Stimulated activated naive CD8-positive, alpha-beta T cell treated with anti-CD3 and anti-CD28 coated beads, Interleukin-15, amount 100 ng/mL, for 72 hours (primary cell): ENCODE results near the gene HOXB9.

ENCODE experiments used
- ATAC-seq: fragments of 150-1000 bp; cut with Tn5 transposase; 2 replicates; pipeline ENCODE4 v1.10.0; 2021; ENCODE audit warnings: mild to moderate bottlenecking, moderate library complexity
- DNase-seq, 2 donors: peaks; one replicate each; pipeline ENCODE4 v3.0.0; 2021 to 2022
- H3K27ac Mint-ChIP-seq, 2 donors: one replicate each; pipeline ENCODE4 v1.8.0; 2022; ENCODE audit warnings: mild to moderate bottlenecking in 2 of 2, mixed read lengths in 2 of 2, moderate library complexity in 2 of 2
- H3K27me3 Mint-ChIP-seq: one replicate; pipeline ENCODE4 v1.8.0; 2022; ENCODE audit warnings: mixed read lengths
- H3K4me1 Mint-ChIP-seq: one replicate; pipeline ENCODE4 v1.8.0; 2022; ENCODE audit warnings: mild to moderate bottlenecking, mixed read lengths
- H3K4me3 Mint-ChIP-seq, 2 donors: one replicate each; pipeline ENCODE4 v1.8.0; 2022; ENCODE audit warnings: mild to moderate bottlenecking in 2 of 2, mixed read lengths in 2 of 2, moderate library complexity in 1 of 2
- H3K9me3 Mint-ChIP-seq, 2 donors: one replicate each; pipeline ENCODE4 v1.8.0; 2022; ENCODE audit warnings: mixed read lengths in 2 of 2

The HOXB9 gene

GRCh38 chr17:48578616-48579470 is 47.3 kb downstream of the HOXB9 start:
- ATAC-seq, result peak; percentile 77
- Mint-ChIP-seq H3K27me3 (peaks cover 71% of the 10 kb centered on the region), H3K4me1 (peaks cover 70% of the 10 kb centered on the region), H3K27ac (peak overlapping the region; percentile 50 to 85), H3K4me3 (peak overlapping the region; percentile 93 to 94), H3K9me3 (no peaks in the 10 kb centered on the region)
- no peak for DNase-seq

GRCh38 chr17:48577946-48578615 is 48.1 kb downstream of the HOXB9 start, which contains the start of gene HOXB4:
Gene HOXB4 (minus strand): TSS chr17:48578350. CDS start chr17:48578319, 31 bp downstream.
- Mint-ChIP-seq H3K27ac (peak within 1 kb of the TSS; percentile 85 to 89), H3K4me3 (peak within 1 kb of the TSS; percentile 93 to 94), H3K4me1 (peaks cover 69% of the 10 kb centered on the region), H3K9me3 (no peaks in the 10 kb centered on the region), H3K27me3 (peaks cover 64% of the 10 kb centered on the region)
- DNase-seq (peak in 1 of 2 donors; percentile 58), ATAC-seq (peak; percentile 73)

- Mint-ChIP-seq H3K9me3 (no peaks in the 10 kb centered on the region), H3K4me3 (peak overlapping the region; percentile 74 to 75), H3K27me3 (peaks cover 58% of the 10 kb centered on the region), H3K4me1 (peaks cover 62% of the 10 kb centered on the region), H3K27ac (peak overlapping the region; percentile 54 to 56)
- peak; percentile 28 for ATAC-seq
- DNase-seq, result no peak
Observed at GRCh38 chr17:48577330-48577945, 48.7 kb downstream of the HOXB9 start.

- Mint-ChIP-seq H3K4me1 (peaks cover 55% of the 10 kb centered on the region), H3K27me3 (peaks cover 50% of the 10 kb centered on the region), H3K9me3 (no peaks in the 10 kb centered on the region), H3K4me3 (peak overlapping the region; percentile 74 to 75), H3K27ac (no peak overlapping the region)
- DNase-seq, result no peak
- ATAC-seq, result no peak
Observed at GRCh38 chr17:48576479-48577309, 49.5 kb downstream of the HOXB9 start.

- peaks cover 42% of the 10 kb centered on the region for H3K27me3 Mint-ChIP-seq
- H3K4me3 Mint-ChIP-seq, result no peak overlapping the region
Observed at GRCh38 chr17:48575673-48576478, 50.3 kb downstream of the HOXB9 start.

GRCh38 chr17:48575066-48575582 is 51.0 kb downstream of the HOXB9 start:
- H3K9me3 Mint-ChIP-seq, result no peaks in the 10 kb centered on the region
- H3K4me3 Mint-ChIP-seq, result no peak overlapping the region
- no peak for DNase-seq
- ATAC-seq, result no peak
- H3K27ac Mint-ChIP-seq, result no peak overlapping the region
- peaks cover 39% of the 10 kb centered on the region for H3K4me1 Mint-ChIP-seq
- peaks cover 35% of the 10 kb centered on the region for H3K27me3 Mint-ChIP-seq

More at GRCh38 chr17:48575673-48576478, 50.3 kb downstream of the HOXB9 start:
- Mint-ChIP-seq H3K9me3 (no peaks in the 10 kb centered on the region), H3K27ac (peak overlapping the region in 1 of 2 donors; percentile 16), H3K4me1 (peaks cover 47% of the 10 kb centered on the region)
- DNase-seq, result no peak
- no peak for ATAC-seq

- no peaks in the 10 kb centered on the region for H3K9me3 Mint-ChIP-seq
- no peak overlapping the region for H3K4me3 Mint-ChIP-seq
- H3K4me1 Mint-ChIP-seq, result peaks cover 34% of the 10 kb centered on the region
Observed at GRCh38 chr17:48574505-48575065, 51.6 kb downstream of the HOXB9 start.

GRCh38 chr17:48571826-48572417 is 54.2 kb downstream of the HOXB9 start:
- peaks cover 21% of the 10 kb centered on the region for H3K4me1 Mint-ChIP-seq
- H3K9me3 Mint-ChIP-seq, result no peaks in the 10 kb centered on the region
- DNase-seq, result no peak
- H3K4me3 Mint-ChIP-seq, result no peak overlapping the region
- H3K27me3 Mint-ChIP-seq, result peaks cover 17% of the 10 kb centered on the region
- H3K27ac Mint-ChIP-seq, result no peak overlapping the region
- ATAC-seq, result no peak

More at GRCh38 chr17:48574505-48575065, 51.6 kb downstream of the HOXB9 start:
- Mint-ChIP-seq H3K27ac (no peak overlapping the region), H3K27me3 (peaks cover 29% of the 10 kb centered on the region)
- DNase-seq, result no peak
- ATAC-seq, result no peak
